Gastrocnemius medialis (tissue), 4 donors: ENCODE measurements around the gene GMPPA.

Source experiments
- POLR2A ChIP-seq, 2 donors: fragments of 450-650 bp; IDR thresholded peaks; one replicate each; pipeline ENCODE4 v1.6.1; 2017; ENCODE audit warnings: antibody characterized with exemption in 2 of 2, mild to moderate bottlenecking in 2 of 2, moderate library complexity in 2 of 2
- TF ChIP-seq, protein P1 (sequence below), 5 experiments: fragments of 450-650 bp in 3 of 5; fragments of 200-600 bp in 2 of 5; sonication (generic) in 2 of 5; IDR thresholded peaks in 4 of 5; conservative IDR thresholded peaks in 1 of 5; 1 replicate in 4 of 5; 2 replicates in 1 of 5; pipeline ENCODE4 v1.5.1; 2016 to 2019; ENCODE audit warnings: antibody characterized with exemption in 5 of 5, mild to moderate bottlenecking in 3 of 5, moderate library complexity in 3 of 5

DNA sequence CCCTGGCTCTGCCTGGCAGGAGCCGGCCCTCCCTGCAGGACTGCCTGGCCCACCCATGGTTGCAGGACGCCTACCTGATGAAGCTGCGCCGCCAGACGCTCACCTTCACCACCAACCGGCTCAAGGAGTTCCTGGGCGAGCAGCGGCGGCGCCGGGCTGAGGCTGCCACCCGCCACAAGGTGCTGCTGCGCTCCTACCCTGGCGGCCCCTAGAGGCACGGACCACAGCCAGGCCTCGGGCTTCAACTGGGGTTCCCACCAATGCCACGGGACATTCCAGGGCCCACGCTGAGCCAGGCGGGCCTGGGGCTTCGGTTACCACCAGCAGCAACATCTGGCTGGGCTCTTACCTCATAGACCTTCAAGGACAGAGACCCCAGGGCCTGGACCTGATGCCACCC is 6.1 kb upstream of the GMPPA start:
- TF ChIP-seq, protein P1, sequence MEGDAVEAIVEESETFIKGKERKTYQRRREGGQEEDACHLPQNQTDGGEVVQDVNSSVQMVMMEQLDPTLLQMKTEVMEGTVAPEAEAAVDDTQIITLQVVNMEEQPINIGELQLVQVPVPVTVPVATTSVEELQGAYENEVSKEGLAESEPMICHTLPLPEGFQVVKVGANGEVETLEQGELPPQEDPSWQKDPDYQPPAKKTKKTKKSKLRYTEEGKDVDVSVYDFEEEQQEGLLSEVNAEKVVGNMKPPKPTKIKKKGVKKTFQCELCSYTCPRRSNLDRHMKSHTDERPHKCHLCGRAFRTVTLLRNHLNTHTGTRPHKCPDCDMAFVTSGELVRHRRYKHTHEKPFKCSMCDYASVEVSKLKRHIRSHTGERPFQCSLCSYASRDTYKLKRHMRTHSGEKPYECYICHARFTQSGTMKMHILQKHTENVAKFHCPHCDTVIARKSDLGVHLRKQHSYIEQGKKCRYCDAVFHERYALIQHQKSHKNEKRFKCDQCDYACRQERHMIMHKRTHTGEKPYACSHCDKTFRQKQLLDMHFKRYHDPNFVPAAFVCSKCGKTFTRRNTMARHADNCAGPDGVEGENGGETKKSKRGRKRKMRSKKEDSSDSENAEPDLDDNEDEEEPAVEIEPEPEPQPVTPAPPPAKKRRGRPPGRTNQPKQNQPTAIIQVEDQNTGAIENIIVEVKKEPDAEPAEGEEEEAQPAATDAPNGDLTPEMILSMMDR (IDR thresholded peaks at IDR 0.05 in 4 of 5, conservative IDR thresholded peaks at IDR 0.05 in 1 of 5), result no peak
- no peak for TF ChIP-seq POLR2A (IDR thresholded peaks at IDR 0.05)
